Naive B cell (primary cell): ENCODE results near the gene ATF6B. TPM values are rescaled to one million over a fixed set of nuclear protein-coding genes. Genes with fewer than 3 reads are reported as not detected.
"Not testable (repeated sequence)": the region's sequence is repeated elsewhere in the genome, so short reads cannot be mapped to it uniquely, and the experiment has no call there.

ENCODE experiments used
- ATAC-seq, 2 donors: fragments of 150-1000 bp; cut with Tn5 transposase; 2 replicates each; pipeline ENCODE4 v1.10.0; 2021; ENCODE audit warnings: low read depth in 2 of 2, mild to moderate bottlenecking in 2 of 2, moderate library complexity in 2 of 2
- DNase-seq: peaks from one replicate; pipeline ENCODE4 v3.0.0; 2022
- H3K27ac Mint-ChIP-seq, 6 donors: one replicate each; pipeline ENCODE4 v1.8.0; 2020 to 2022; ENCODE audit warnings: mild to moderate bottlenecking in 6 of 6, mixed read lengths in 6 of 6, moderate library complexity in 5 of 6, inconsistent platforms in 2 of 6
- H3K27me3 Mint-ChIP-seq, 3 donors: one replicate each; pipeline ENCODE4 v1.8.0; 2021 to 2022; ENCODE audit warnings: mixed read lengths in 3 of 3, mild to moderate bottlenecking in 1 of 3
- H3K36me3 Mint-ChIP-seq, 2 donors: one replicate each; pipeline ENCODE4 v1.8.0; 2020 to 2022; ENCODE audit warnings: mixed read lengths in 2 of 2, inconsistent platforms in 1 of 2, mild to moderate bottlenecking in 1 of 2
- H3K4me1 Mint-ChIP-seq, 3 donors: one replicate each; pipeline ENCODE4 v1.8.0; 2020 to 2022; ENCODE audit warnings: mixed read lengths in 3 of 3, inconsistent platforms in 1 of 3, mild to moderate bottlenecking in 1 of 3, moderate library complexity in 1 of 3
- H3K4me3 Mint-ChIP-seq, 8 donors: one replicate each; pipeline ENCODE4 v1.8.0; 2020 to 2022; ENCODE audit warnings: mild to moderate bottlenecking in 8 of 8, mixed read lengths in 8 of 8, moderate library complexity in 8 of 8, inconsistent platforms in 2 of 8
- H3K9me3 Mint-ChIP-seq, 7 donors: one replicate each; pipeline ENCODE4 v1.8.0; 2020 to 2022; ENCODE audit warnings: mixed read lengths in 7 of 7, mild to moderate bottlenecking in 5 of 7, inconsistent platforms in 2 of 7, moderate library complexity in 1 of 7
- polyA plus RNA-seq, 6 donors: library from polyadenylated mRNA; unstranded; fragments of 300-500 nt; fragmentation: Illumina TruSeq; gene quantifications; one replicate each; pipeline ENCODE4 v1.2.3, GENCODE V29; 2021; ENCODE audit warnings: low read depth in 6 of 6

The ATF6B gene
- polyA plus RNA-seq, 6 donors from 2014 or later, result 25.7 to 35.0 (median 32.4) TPM

GRCh38 chr6:32151863-32152768, 24.1 kb upstream of the ATF6B start, which contains the start of gene PRRT1:
PRRT1 (minus strand) TSS chr6:32151939; CDS start chr6:32151827, 112 bp downstream.
- peak within 1 kb of the TSS in 2 of 6 donors; percentile 54 to 73 for H3K27ac Mint-ChIP-seq
- H3K4me3 Mint-ChIP-seq, result peak within 1 kb of the TSS in 7 of 8 donors; percentile 53 to 82 (median 68)
- ATAC-seq (no peak), DNase-seq (no peak)
- H3K27me3 Mint-ChIP-seq, result peaks cover 50 to 71% (median 61%) of the 10 kb centered on the region in 3 donors
- H3K4me1 Mint-ChIP-seq, result peaks cover 53 to 66% (median 56%) of the 10 kb centered on the region in 3 donors
- H3K36me3 Mint-ChIP-seq, result peaks cover 0 to 10% of the 10 kb centered on the region in 2 donors
- peaks cover 0 to 8% (median 0%) of the 10 kb centered on the region in 7 donors for H3K9me3 Mint-ChIP-seq

GRCh38 chr6:32151181-32151862, 23.3 kb upstream of the ATF6B start:
- Mint-ChIP-seq H3K27me3 (peaks cover 55 to 79% (median 69%) of the 10 kb centered on the region in 3 donors), H3K27ac (peak overlapping the region in 2 of 6 donors; percentile 54 to 73), H3K4me1 (peaks cover 53 to 66% (median 56%) of the 10 kb centered on the region in 3 donors), H3K4me3 (peak overlapping the region in 3 of 8 donors; percentile 9 to 65 (median 29)), H3K9me3 (peaks cover 0 to 8% (median 0%) of the 10 kb centered on the region in 7 donors), H3K36me3 (peaks cover 0 to 10% of the 10 kb centered on the region in 2 donors)
- DNase-seq (no peak), ATAC-seq (no peak)

- peaks cover 0 to 10% of the 10 kb centered on the region in 2 donors for H3K36me3 Mint-ChIP-seq
- peaks cover 60 to 86% (median 77%) of the 10 kb centered on the region in 3 donors for H3K27me3 Mint-ChIP-seq
- ATAC-seq, result no peak
- DNase-seq, result no peak
- peaks cover 52 to 61% (median 53%) of the 10 kb centered on the region in 3 donors for H3K4me1 Mint-ChIP-seq
- H3K27ac Mint-ChIP-seq, result peak overlapping the region in 2 of 6 donors; percentile 59 to 60
- H3K4me3 Mint-ChIP-seq, result peak overlapping the region in 6 of 8 donors; percentile 4 to 75 (median 64)
- H3K9me3 Mint-ChIP-seq, result peaks cover 0 to 8% (median 0%) of the 10 kb centered on the region in 7 donors
Observed at GRCh38 chr6:32149932-32150870, 22.2 kb upstream of the ATF6B start.

GRCh38 chr6:32149092-32149755, 21.2 kb upstream of the ATF6B start:
- Mint-ChIP-seq H3K27ac (peak overlapping the region in 2 of 6 donors; percentile 66 to 72), H3K27me3 (peaks cover 58 to 79% (median 77%) of the 10 kb centered on the region in 3 donors), H3K4me1 (peaks cover 42 to 52% (median 43%) of the 10 kb centered on the region in 3 donors), H3K9me3 (peaks cover 0 to 8% (median 0%) of the 10 kb centered on the region in 7 donors), H3K4me3 (peak overlapping the region; percentile 78 to 90 (median 83)), H3K36me3 (peaks cover 0 to 10% of the 10 kb centered on the region in 2 donors)
- DNase-seq (no peak), ATAC-seq (peak; percentile 11 to 23)

DNA sequence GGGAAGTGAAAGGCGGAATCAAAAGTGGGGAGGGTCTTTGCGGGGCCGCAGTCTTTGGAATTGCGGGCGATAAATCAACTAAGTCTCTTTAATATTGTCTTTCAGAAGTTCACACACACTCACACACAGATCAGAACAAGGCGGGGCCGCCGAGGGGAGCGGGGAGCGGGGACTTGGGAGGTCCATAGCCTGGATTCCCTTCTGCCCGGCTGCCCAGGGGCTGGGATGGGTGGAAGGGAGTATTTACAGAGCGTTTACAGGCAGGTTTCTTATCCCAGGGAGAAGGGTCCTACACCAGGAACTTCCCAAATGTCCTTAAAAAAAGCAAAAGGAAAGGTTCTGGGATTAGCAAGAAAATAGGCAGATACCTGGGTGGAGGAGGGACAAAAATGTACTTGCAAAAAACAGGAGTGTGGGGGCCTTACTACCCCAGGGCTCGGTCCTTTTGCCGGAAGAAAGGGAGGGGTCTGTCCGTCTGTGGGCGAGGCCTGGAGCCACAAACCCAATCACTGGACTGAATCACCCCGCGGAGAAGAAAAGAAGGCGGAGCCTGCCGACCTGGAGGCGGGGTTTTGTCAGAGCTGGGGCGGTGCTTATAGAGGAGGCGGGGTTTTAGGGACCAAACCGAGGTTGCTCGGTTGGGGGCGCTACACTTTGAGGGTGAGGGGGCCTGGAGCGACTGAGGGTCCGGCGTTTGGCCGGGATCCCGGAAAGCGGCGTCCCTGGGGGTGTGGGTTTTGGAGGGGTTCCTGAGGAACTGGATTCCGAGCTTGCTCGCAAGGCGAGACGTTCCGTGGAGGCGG, 20.4 kb upstream of the ATF6B start:
- peak; percentile 50 for DNase-seq
- peak overlapping the region in 4 of 6 donors; percentile 66 to 76 (median 70) for H3K27ac Mint-ChIP-seq
- H3K4me1 Mint-ChIP-seq, result peaks cover 36 to 44% (median 36%) of the 10 kb centered on the region in 3 donors
- ATAC-seq, result peak; percentile 75 to 78
- H3K27me3 Mint-ChIP-seq, result peaks cover 58 to 77% (median 73%) of the 10 kb centered on the region in 3 donors
- H3K4me3 Mint-ChIP-seq, result peak overlapping the region; percentile 78 to 90 (median 83)
- H3K9me3 Mint-ChIP-seq, result peaks cover 0 to 8% (median 0%) of the 10 kb centered on the region in 7 donors
- H3K36me3 Mint-ChIP-seq, result peaks cover 0 to 10% of the 10 kb centered on the region in 2 donors

- peak overlapping the region in 1 of 8 donors; percentile 80 for H3K4me3 Mint-ChIP-seq
- peaks cover 0 to 8% (median 0%) of the 10 kb centered on the region in 7 donors for H3K9me3 Mint-ChIP-seq
- ATAC-seq (no peak), DNase-seq (no peak)
- no peak overlapping the region for H3K27ac Mint-ChIP-seq
- peaks cover 0 to 10% of the 10 kb centered on the region in 2 donors for H3K36me3 Mint-ChIP-seq
- H3K4me1 Mint-ChIP-seq, result peaks cover 27 to 37% (median 28%) of the 10 kb centered on the region in 3 donors
- peaks cover 53 to 70% (median 68%) of the 10 kb centered on the region in 3 donors for H3K27me3 Mint-ChIP-seq
Observed at GRCh38 chr6:32147401-32148132, 19.5 kb upstream of the ATF6B start.

GRCh38 chr6:32146687-32147086, 18.6 kb upstream of the ATF6B start:
- H3K4me1 Mint-ChIP-seq, result peaks cover 25 to 31% (median 27%) of the 10 kb centered on the region in 3 donors
- ATAC-seq (no peak), DNase-seq (no peak)
- peaks cover 0 to 8% (median 0%) of the 10 kb centered on the region in 7 donors for H3K9me3 Mint-ChIP-seq
- peaks cover 50 to 70% (median 67%) of the 10 kb centered on the region in 3 donors for H3K27me3 Mint-ChIP-seq
- H3K27ac Mint-ChIP-seq, result peak overlapping the region in 1 of 6 donors; percentile 0
- H3K36me3 Mint-ChIP-seq, result peaks cover 0 to 10% of the 10 kb centered on the region in 2 donors
- H3K4me3 Mint-ChIP-seq, result no peak overlapping the region

GRCh38 chr6:32146287-32146686, 18.2 kb upstream of the ATF6B start:
- H3K4me1 Mint-ChIP-seq, result peaks cover 25 to 27% (median 26%) of the 10 kb centered on the region in 3 donors
- peaks cover 0 to 10% of the 10 kb centered on the region in 2 donors for H3K36me3 Mint-ChIP-seq
- no peak overlapping the region for H3K4me3 Mint-ChIP-seq
- peaks cover 48 to 70% (median 66%) of the 10 kb centered on the region in 3 donors for H3K27me3 Mint-ChIP-seq
- peaks cover 0 to 8% (median 0%) of the 10 kb centered on the region in 7 donors for H3K9me3 Mint-ChIP-seq
- peak overlapping the region in 1 of 6 donors; percentile 47 for H3K27ac Mint-ChIP-seq
- no peak for DNase-seq
- no peak for ATAC-seq

- not testable (repeated sequence) for H3K9me3 Mint-ChIP-seq, ATAC-seq, H3K4me3 Mint-ChIP-seq, DNase-seq
- H3K4me1 Mint-ChIP-seq, result peaks cover 13 to 18% (median 15%) of the 10 kb centered on the region in 3 donors
- peaks cover 40 to 57% (median 52%) of the 10 kb centered on the region in 3 donors for H3K27me3 Mint-ChIP-seq
- H3K27ac Mint-ChIP-seq, result peak overlapping the region in 1 of 6 donors; percentile 15
- H3K36me3 Mint-ChIP-seq, result peaks cover 0 to 10% of the 10 kb centered on the region in 2 donors
Observed at GRCh38 chr6:32144238-32144637, 16.2 kb upstream of the ATF6B start.

GRCh38 chr6:32140420-32141046, 12.5 kb upstream of the ATF6B start:
- no peak overlapping the region for H3K4me3 Mint-ChIP-seq

More at GRCh38 chr6:32140420-32141046, 12.5 kb upstream of the ATF6B start:
- H3K36me3 Mint-ChIP-seq, result no peaks in the 10 kb centered on the region
- H3K27me3 Mint-ChIP-seq, result peaks cover 14 to 22% (median 16%) of the 10 kb centered on the region in 3 donors
- no peak for DNase-seq
- no peaks in the 10 kb centered on the region for H3K9me3 Mint-ChIP-seq
- ATAC-seq, result no peak
- peaks cover 0 to 5% (median 0%) of the 10 kb centered on the region in 3 donors for H3K4me1 Mint-ChIP-seq
- no peak overlapping the region for H3K27ac Mint-ChIP-seq
